Measurements from ENCODE around the gene PDE4D. TPM values are rescaled to one million over a fixed set of nuclear protein-coding genes. Genes with fewer than 3 reads are reported as not detected.

Gene PDE4D
- total RNA-seq, 4 donors from 2014 or later = 6.7 to 21.0 (median 15.0) TPM

DNA sequence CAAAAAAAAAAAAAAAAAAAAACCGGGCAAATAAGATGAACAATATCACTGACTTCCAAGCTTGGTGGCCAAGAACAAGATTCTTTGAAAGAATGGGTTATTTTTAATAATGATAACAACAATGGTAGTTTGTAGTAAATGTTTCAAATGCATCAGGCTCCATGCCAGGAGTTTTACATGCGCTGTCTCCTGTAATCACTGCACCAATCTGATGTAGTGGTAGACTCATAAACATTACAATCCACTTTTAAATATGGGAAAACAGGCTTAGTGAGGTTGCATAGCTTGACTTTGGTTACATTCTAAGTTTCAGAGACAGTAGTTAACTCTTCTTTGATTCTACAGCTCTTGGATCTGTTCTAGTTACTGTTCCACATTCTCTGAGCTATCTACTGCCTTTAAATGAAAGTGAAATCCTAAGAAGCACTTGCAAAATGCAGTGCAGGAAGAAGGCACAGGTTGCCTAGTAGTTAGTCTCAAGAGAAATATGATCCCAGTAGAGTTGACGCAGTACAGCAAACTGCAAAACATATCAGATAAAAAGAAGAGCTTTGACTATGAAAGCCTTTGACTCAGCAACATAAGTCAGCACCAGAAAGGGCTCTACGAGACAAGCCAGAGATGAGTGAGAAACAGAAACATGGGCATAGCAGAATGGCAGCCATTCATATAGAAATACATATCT lies 62.1 kb downstream of the PDE4D start:
- WGBS, 2 donors = 59 to 60% methylated on average over 4 of the region's 4 CpGs
- intact Hi-C loops (cut with DNase I; ENCODE audit: low total_unique reads) = no loop called here
- no peak for DNase-seq (ENCODE audit: low spot score in 2 of 2)
- TF ChIP-seq, protein P1, sequence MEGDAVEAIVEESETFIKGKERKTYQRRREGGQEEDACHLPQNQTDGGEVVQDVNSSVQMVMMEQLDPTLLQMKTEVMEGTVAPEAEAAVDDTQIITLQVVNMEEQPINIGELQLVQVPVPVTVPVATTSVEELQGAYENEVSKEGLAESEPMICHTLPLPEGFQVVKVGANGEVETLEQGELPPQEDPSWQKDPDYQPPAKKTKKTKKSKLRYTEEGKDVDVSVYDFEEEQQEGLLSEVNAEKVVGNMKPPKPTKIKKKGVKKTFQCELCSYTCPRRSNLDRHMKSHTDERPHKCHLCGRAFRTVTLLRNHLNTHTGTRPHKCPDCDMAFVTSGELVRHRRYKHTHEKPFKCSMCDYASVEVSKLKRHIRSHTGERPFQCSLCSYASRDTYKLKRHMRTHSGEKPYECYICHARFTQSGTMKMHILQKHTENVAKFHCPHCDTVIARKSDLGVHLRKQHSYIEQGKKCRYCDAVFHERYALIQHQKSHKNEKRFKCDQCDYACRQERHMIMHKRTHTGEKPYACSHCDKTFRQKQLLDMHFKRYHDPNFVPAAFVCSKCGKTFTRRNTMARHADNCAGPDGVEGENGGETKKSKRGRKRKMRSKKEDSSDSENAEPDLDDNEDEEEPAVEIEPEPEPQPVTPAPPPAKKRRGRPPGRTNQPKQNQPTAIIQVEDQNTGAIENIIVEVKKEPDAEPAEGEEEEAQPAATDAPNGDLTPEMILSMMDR (IDR thresholded peaks at IDR 0.05) = no peak
- no peak for TF ChIP-seq POLR2A (IDR thresholded peaks at IDR 0.05)
- H3K4me3 ChIP-seq (ENCODE audit: low read depth, poor library complexity, severe bottlenecking) = no peak overlapping the region

DNA sequence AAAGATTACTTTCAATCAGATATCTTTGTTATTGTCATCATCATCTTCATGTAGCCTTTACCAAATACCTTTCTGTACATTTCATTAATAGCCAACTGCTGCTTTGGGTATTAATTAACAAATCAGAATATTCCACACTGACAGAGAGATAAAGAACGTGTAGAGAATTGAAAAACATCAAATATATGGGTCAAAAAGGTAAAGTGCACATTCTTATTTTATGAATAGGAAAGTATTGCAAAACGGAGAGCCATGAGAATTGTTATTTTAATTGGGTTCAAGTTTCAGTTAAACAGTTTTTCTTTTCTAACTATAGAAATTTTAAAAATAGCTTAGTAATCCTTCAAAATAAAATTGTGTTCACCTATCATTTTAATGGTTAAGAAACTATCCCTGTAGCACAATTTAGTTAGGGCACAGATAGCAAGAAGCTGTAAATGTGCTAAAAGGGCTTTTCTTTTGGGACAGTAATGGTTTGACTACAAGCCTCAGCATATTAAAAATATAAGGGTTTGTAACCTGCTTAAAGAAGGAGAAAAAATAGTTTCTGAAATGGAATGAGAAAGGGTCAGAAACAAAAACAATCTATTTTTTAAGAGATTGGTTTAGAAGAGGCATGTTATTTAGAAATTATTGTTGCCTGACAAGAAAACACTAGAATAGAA lies 62.9 kb downstream of the PDE4D start:
- no peak for DNase-seq (ENCODE audit: low spot score in 2 of 2)
- 78 to 83% methylated on average over 2 of the region's 2 CpGs for WGBS, 2 donors
- TF ChIP-seq, protein P1 (IDR thresholded peaks at IDR 0.05) = no peak
- no peak for TF ChIP-seq POLR2A (IDR thresholded peaks at IDR 0.05)
- no peak overlapping the region for H3K4me3 ChIP-seq (ENCODE audit: low read depth, poor library complexity, severe bottlenecking)
- intact Hi-C loops (cut with DNase I; ENCODE audit: low total_unique reads) = no loop called here

GRCh38 chr5:59829922-59830321 lies 63.6 kb downstream of the PDE4D start:
- no peak overlapping the region for H3K4me3 ChIP-seq (ENCODE audit: low read depth, poor library complexity, severe bottlenecking)
- WGBS, 2 donors = 93 to 97% methylated on average over 2 of the region's 2 CpGs
- TF ChIP-seq POLR2A (IDR thresholded peaks at IDR 0.05) = no peak
- TF ChIP-seq, protein P1 (IDR thresholded peaks at IDR 0.05) = no peak
- intact Hi-C loops (cut with DNase I; ENCODE audit: low total_unique reads) = no loop called here
- DNase-seq (ENCODE audit: low spot score in 2 of 2) = no peak

- no peak for DNase-seq (ENCODE audit: low spot score in 2 of 2)
Observed at GRCh38 chr5:59829386-59829785, 64.1 kb downstream of the PDE4D start.

GRCh38 chr5:59828623-59829022 lies 64.9 kb downstream of the PDE4D start:
- no peak for DNase-seq (ENCODE audit: low spot score in 2 of 2)
- H3K4me3 ChIP-seq (ENCODE audit: low read depth, poor library complexity, severe bottlenecking) = no peak overlapping the region
- intact Hi-C loops (cut with DNase I; ENCODE audit: low total_unique reads) = no loop called here
- 82 to 86% methylated on average over 3 of the region's 3 CpGs for WGBS, 2 donors
- TF ChIP-seq POLR2A (IDR thresholded peaks at IDR 0.05) = no peak
- TF ChIP-seq, protein P1 (IDR thresholded peaks at IDR 0.05) = no peak

More at GRCh38 chr5:59829386-59829785, 64.1 kb downstream of the PDE4D start:
- intact Hi-C loops (cut with DNase I; ENCODE audit: low total_unique reads) = no loop called here
- no peak overlapping the region for H3K4me3 ChIP-seq (ENCODE audit: low read depth, poor library complexity, severe bottlenecking)
- 42 to 52% methylated on average over 1 of the region's 1 CpG for WGBS, 2 donors
- no peak for TF ChIP-seq POLR2A (IDR thresholded peaks at IDR 0.05)
- TF ChIP-seq, protein P1 (IDR thresholded peaks at IDR 0.05) = no peak
